C4-2B (cell line): ENCODE measurements around the gene TENM4.

Experiments
- H3K27ac ChIP-seq: fragments of 450-650 bp; 2 replicates; pipeline ENCODE4 v1.5.1; 2017
- ZFX ChIP-seq: fragments of 450-650 bp; IDR thresholded peaks from 2 replicates; pipeline ENCODE4 v1.6.1; 2017
- TF ChIP-seq, protein P1 (sequence below): fragments of 450-650 bp; conservative IDR thresholded peaks from 2 replicates; pipeline ENCODE4 v1.5.1; 2017; ENCODE audit warnings: mild to moderate bottlenecking

Gene TENM4

GRCh38 chr11:79465160-79465559 lies 24.3 kb upstream of the TENM4 start:
- no peak for TF ChIP-seq ZFX
- TF ChIP-seq, protein P1, sequence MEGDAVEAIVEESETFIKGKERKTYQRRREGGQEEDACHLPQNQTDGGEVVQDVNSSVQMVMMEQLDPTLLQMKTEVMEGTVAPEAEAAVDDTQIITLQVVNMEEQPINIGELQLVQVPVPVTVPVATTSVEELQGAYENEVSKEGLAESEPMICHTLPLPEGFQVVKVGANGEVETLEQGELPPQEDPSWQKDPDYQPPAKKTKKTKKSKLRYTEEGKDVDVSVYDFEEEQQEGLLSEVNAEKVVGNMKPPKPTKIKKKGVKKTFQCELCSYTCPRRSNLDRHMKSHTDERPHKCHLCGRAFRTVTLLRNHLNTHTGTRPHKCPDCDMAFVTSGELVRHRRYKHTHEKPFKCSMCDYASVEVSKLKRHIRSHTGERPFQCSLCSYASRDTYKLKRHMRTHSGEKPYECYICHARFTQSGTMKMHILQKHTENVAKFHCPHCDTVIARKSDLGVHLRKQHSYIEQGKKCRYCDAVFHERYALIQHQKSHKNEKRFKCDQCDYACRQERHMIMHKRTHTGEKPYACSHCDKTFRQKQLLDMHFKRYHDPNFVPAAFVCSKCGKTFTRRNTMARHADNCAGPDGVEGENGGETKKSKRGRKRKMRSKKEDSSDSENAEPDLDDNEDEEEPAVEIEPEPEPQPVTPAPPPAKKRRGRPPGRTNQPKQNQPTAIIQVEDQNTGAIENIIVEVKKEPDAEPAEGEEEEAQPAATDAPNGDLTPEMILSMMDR: no peak
- H3K27ac ChIP-seq: no peak overlapping the region

- no peak for TF ChIP-seq ZFX
- TF ChIP-seq, protein P1: no peak
- no peak overlapping the region for H3K27ac ChIP-seq
These were observed 21.1 kb upstream of the TENM4 start for GRCh38 chr11:79461666-79462645.

- no peak overlapping the region for H3K27ac ChIP-seq
These were observed 20.3 kb upstream of the TENM4 start for GRCh38 chr11:79461144-79461543.

GRCh38 chr11:79458709-79459108 lies 17.9 kb upstream of the TENM4 start:
- no peak overlapping the region for H3K27ac ChIP-seq
- TF ChIP-seq, protein P1: no peak
- TF ChIP-seq ZFX: no peak

More at GRCh38 chr11:79461144-79461543, 20.3 kb upstream of the TENM4 start:
- TF ChIP-seq, protein P1: peak; percentile 71
- no peak for TF ChIP-seq ZFX

DNA sequence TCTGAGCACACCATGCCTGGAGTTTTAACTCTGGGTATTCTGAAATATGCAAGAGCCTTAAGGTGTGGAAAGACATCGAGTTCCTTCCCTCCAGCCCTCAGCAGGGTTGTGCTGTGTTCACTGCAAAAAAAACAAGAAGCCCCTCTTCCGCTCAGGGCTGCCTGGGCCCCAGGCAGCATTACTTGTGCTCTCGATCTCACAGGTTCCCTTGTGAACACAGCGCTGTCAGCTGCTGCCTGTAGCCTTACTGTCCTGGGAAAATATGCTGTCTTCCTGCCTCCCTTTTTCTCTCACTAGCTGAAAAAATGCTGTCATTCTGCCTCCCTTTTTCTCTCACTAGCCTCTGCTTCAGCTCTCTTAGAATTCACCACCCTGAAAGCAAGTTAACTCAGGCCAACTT lies 15.7 kb upstream of the TENM4 start:
- H3K27ac ChIP-seq: no peak overlapping the region
- no peak for TF ChIP-seq ZFX
- TF ChIP-seq, protein P1: no peak

GRCh38 chr11:79453617-79454016 lies 12.8 kb upstream of the TENM4 start:
- no peak for TF ChIP-seq ZFX
- TF ChIP-seq, protein P1: no peak
- no peak overlapping the region for H3K27ac ChIP-seq

DNA sequence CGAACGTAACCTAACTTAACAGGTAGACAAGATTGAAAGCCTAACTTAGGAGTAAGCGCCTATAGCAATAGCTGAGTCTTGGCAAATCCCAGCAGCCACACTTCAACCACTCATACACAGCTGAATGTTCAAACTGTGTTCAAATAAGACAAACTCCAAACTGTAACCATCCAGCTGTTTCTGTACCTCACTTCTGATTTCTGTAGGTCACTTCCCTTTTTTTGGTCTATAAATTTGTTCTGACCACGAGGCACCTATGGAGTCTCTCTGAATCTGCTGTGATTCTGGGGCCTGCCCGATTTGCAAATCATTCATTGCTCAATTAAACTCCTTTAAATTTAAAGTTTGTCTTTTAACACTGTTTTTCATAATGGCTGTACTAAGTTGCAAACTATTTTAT lies 8.2 kb upstream of the TENM4 start:
- no peak for TF ChIP-seq ZFX
- TF ChIP-seq, protein P1: no peak

More for the DNA sequence above, 8.2 kb upstream of the TENM4 start:
- no peak overlapping the region for H3K27ac ChIP-seq
